22Rv1 (cell line): ENCODE data around the gene SMC6.

Experiments
- H3K27ac ChIP-seq: fragments of 450-650 bp; 2 replicates; pipeline ENCODE4 v1.5.1; 2017
- CTCF ChIP-seq: fragments of 450-650 bp; IDR thresholded peaks from 2 replicates; pipeline ENCODE4 v1.5.1; 2017; ENCODE audit warnings: mild to moderate bottlenecking
- ZFX ChIP-seq: fragments of 450-650 bp; IDR thresholded peaks from 2 replicates; pipeline ENCODE4 v1.6.1; 2017; ENCODE audit warnings: antibody characterized with exemption, borderline replicate concordance

SMC6 gene

DNA sequence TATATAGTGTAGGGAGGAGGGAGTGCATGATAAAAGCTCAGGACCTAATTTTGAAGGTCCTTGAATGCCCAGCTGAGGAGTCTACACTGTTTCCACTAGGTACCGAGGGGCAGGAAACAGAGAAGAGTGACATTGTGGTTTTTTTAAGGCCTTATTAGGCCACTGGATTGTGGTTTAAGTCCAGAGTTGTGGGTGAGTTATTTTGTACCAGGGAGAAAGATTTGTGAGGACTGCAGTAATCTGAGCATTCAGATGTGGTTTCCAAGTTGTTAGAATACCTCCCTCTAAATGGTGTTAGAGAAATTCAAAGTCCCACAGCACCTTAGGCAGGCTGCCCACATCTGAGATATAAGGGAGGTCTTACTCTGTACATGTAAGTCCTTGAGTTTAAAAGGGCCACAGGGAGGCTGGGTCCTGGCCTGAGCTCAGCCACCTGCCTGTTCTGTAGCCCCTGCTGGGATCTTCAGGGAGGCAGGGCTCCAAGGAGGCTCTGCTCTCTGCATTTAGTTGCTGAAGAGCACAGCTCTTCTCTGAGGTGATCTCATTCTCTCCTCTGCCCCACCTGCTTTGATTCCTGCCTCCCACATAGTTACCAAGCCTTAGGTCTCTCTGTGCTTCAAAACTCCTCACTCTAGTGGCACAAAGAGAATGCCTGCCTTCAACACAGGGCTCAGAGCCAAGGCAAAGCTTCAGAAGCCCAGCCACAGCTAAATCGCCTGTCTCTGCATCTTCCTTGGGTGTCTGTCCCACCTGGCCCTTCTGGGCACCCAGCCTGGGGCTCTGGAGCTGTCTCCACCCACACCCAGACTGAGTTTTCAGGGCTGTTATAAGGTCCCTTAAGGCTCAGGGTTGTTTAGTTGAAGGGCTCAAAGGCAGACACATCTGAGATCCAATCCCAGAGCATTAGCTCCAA is 125.0 kb downstream of the SMC6 start:
- TF ChIP-seq CTCF (no peak), ZFX (no peak)
- H3K27ac ChIP-seq = no peak overlapping the region

- no peak overlapping the region for H3K27ac ChIP-seq
- TF ChIP-seq CTCF = no peak
- TF ChIP-seq ZFX = no peak
Observed at GRCh38 chr2:17627434-17627833, 126.2 kb downstream of the SMC6 start.

DNA sequence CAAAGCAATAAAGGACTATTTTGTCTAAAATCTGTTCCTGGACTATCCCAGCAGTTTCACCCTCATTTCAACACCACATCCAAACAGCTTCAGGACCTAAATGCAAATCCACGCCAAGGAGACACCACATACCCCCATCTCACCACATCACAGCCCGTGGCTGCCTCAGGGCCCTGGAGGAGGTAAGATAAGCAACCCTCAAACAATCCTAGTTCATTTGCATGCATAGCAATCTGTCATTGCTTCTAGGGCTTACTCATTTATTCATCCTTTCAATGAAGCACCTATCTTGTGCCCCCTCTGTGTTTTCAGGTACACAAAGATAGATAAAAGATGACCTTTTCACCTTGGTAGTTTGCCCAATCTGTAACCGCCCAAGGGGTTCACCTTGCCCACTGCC is 126.6 kb downstream of the SMC6 start:
- no peak overlapping the region for H3K27ac ChIP-seq
- TF ChIP-seq ZFX = no peak
- no peak for TF ChIP-seq CTCF

DNA sequence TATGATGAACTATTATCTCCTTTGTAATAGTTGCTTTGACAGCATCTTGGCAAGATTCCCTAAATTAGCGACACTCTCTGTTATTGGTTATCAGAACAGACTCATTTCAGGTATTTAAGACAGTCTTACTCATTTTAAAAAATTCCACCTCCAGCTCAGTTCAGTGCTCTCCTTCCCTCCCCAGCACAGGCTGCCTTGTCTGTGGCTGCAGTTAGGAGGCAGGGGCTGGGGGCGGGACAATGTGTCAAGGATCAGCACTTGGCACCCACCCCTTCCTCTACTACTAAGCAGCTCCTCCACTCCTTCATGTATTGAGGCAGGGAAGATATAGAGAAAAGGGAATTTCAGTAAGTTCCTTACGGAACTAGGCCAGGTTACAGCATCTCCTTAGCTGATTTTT is 128.2 kb downstream of the SMC6 start:
- H3K27ac ChIP-seq = no peak overlapping the region
- TF ChIP-seq CTCF = no peak
- no peak for TF ChIP-seq ZFX

GRCh38 chr2:17621781-17622180 is 131.8 kb downstream of the SMC6 start:
- no peak for TF ChIP-seq CTCF
- no peak for TF ChIP-seq ZFX
- no peak overlapping the region for H3K27ac ChIP-seq

- H3K27ac ChIP-seq = no peak overlapping the region
- no peak for TF ChIP-seq ZFX
- no peak for TF ChIP-seq CTCF
Observed at GRCh38 chr2:17620841-17621240, 132.8 kb downstream of the SMC6 start.

DNA sequence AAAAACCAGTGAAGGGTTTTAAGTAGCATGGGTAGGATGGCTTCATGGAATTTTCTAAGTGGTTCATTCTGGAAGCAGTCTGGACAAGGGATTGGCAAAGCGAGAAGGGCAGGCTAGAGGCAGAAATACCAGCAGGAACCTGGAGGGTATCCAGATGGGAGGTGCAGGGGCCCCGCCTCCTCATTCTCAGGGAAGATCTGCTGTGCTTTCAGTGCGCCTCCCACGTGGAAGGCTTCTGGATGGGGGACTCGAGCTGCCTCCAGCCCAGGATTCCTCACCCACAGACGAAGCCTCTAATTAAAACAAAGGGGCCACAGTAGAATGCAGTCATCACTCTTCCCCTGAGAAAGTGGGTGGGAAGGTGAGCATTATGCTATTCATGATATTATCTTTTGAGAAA is 133.3 kb downstream of the SMC6 start:
- TF ChIP-seq ZFX (no peak), CTCF (no peak)
- H3K27ac ChIP-seq = no peak overlapping the region
